Activated CD8-positive, alpha-beta memory T cell treated with anti-CD3 and anti-CD28 coated beads, Interleukin-2, amount 50 U/mL, for 1 hour (primary cell): ENCODE results near the gene ALOX5.

Experiments used
- DNase-seq: peaks from one replicate; pipeline ENCODE4 v3.0.0-alpha.2; 2020; ENCODE audit errors: extremely low read depth

ALOX5 gene

DNA sequence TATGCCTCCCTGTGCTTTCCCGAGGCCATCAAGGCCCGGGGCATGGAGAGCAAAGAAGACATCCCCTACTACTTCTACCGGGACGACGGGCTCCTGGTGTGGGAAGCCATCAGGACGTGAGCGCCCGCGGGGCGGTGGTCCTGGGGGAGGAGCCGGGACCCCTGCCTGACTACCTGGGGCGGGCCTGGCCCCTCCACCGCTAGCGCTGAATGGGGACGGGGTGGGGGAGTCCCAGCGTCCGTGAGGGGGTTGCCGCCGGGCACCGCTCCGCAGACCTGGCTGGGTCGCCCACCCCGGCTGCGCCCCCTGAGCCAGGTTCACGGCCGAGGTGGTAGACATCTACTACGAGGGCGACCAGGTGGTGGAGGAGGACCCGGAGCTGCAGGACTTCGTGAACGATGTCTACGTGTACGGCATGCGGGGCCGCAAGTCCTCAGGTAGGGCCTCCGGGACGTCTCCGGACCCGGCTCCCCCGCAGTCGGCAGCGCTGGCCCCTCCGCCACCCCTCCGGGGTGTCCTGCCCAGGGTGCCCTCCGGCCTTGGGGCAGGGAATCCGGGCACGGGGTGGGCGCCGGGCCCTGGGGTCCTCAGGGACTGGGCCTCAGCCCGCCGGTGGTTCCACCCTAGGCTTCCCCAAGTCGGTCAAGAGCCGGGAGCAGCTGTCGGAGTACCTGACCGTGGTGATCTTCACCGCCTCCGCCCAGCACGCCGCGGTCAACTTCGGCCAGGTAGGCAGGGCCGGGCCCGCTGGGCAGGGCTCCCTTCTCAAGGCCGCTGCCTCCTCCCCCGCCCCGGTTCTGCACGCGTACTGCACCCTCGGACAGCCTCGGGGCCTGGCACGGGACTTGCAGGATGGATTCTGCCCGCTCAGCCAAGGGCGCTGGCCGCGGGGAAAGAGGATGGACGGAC lies 69.3 kb downstream of the ALOX5 start:
- DNase-seq, result no peak

DNA sequence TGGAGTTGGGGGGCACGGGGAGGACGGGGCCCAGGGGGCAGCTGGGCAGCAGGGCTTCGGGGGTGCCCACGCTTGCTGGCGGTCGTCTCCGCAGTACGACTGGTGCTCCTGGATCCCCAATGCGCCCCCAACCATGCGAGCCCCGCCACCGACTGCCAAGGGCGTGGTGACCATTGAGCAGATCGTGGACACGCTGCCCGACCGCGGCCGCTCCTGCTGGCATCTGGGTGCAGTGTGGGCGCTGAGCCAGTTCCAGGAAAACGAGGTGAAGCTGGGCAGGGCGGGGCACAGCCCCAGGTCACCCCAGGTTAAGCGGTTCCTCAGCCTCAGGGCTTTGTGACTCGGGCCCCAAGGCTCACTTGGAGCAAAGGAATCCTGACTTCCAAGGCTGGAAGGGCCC lies 70.0 kb downstream of the ALOX5 start:
- no peak for DNase-seq

DNA sequence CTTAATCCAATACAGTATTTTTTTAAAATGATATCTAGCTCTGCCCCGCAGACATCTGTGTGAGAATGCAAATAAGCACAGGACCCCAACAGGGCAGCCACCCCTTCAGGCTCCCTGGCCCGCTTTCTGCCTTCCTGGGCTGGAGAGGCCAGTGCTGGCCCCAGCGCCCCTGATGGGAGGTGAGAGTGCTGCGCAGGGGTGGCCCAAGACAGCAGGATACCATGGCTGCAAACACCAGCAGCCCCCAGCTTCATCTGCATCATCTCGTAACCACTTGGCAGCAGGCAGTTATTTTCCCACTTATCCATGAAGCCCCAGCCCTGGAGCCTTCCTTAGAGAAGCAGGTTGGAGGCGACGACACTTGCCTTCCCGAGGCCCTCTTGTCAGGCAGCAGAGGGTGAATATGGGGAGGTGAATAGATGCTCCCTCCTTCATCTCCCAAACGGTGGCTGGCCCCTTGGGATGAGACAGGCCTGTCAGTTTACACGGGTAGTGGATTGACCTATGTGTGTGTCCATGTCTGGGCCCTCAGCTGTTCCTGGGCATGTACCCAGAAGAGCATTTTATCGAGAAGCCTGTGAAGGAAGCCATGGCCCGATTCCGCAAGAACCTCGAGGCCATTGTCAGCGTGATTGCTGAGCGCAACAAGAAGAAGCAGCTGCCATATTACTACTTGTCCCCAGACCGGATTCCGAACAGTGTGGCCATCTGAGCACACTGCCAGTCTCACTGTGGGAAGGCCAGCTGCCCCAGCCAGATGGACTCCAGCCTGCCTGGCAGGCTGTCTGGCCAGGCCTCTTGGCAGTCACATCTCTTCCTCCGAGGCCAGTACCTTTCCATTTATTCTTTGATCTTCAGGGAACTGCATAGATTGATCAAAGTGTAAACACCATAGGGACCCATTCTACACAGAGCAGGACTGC lies 71.2 kb downstream of the ALOX5 start:
- no peak for DNase-seq

DNA sequence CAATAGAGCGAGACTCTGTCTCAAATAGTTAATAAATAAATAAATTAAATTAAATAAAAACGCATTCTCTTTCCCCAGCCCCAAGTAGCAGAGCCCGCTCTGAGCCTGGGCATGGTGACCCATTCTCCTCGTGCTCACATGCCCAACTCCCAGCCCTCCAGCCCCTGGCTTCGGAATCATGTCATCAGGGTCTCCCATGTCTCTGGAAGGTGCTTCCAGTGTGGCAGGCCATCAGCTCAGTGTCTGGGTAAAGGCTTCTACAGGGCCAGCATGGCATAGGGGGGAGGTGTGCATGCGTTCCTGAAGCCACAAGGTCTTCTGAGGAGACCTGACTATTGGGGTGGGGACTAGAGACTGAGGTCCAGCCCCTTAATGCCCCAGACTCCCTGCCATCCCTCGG lies 72.8 kb downstream of the ALOX5 start:
- DNase-seq, result no peak

DNA sequence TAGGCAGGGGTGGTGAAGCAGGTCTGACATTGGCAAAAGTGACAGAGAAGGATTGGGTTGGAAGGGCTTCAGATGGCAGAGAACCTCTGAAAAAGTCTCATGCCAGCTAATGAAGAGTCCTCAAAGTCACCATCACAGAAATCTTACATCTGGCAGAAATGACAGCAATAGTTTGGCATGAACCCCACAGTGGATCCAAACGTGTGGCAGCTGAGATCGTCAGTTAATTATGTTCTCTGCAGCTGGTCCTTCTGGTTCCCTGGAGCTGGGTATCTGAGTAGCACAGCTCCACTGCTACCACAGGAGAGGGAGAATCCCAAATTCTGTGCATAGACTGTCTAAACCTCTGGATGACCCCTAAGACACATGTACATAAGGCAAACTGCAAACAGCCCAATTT lies 73.4 kb downstream of the ALOX5 start:
- no peak for DNase-seq

DNA sequence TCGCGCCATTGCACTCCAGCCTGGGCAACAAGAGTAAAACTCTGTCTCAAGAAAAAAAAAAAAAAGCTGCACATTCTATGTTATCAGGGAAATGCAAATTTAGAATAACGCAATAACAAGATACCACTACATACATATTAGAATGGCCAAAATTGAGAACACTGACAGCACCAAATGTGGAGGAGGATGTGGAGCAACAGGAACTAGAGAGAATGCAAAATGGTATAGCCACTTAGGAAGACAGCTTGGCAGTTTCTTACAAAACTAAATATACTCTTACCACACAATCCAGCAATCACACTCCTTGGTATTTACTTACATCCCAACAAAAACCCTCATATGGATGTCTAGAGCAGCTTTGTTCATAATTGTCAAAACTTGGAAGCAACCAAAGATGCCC lies 76.8 kb downstream of the ALOX5 start:
- no peak for DNase-seq

DNA sequence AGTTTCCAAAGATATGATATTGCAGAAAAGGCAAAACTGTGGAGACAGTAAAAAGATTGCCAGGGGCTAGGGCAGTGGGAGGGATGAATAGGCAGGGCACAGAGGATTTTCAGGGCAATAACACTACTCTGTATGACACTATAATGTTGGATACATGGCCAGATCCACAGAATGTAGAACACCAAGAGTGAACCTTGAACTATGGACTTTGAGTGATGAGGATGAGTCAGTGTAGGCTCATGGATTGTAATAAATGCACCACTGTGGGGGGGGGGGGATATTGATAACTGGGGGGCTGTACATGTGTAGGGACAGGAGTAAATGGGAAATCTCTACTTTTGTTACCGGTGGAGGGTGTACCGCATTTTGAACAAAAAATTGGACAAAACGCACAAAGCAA lies 77.4 kb downstream of the ALOX5 start:
- DNase-seq, result no peak

DNA sequence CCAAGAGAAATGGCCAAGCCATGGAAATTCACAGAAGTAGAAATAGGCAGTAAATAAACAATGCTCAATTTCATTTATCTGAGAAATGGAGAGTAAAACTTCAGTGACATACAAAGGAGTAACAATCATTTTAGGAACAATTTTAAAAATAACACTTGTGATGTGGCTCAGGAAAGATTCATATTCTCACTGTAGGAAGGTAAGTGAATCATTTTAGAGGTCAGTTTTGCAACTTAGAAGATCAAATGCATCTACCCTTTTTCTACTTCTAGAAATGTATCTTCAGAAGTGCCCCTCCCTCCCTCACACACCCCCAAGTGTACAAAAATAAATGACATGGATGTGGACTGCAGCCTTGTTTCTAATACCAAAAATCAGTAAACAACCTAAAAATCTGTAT lies 78.3 kb downstream of the ALOX5 start:
- DNase-seq, result no peak

DNA sequence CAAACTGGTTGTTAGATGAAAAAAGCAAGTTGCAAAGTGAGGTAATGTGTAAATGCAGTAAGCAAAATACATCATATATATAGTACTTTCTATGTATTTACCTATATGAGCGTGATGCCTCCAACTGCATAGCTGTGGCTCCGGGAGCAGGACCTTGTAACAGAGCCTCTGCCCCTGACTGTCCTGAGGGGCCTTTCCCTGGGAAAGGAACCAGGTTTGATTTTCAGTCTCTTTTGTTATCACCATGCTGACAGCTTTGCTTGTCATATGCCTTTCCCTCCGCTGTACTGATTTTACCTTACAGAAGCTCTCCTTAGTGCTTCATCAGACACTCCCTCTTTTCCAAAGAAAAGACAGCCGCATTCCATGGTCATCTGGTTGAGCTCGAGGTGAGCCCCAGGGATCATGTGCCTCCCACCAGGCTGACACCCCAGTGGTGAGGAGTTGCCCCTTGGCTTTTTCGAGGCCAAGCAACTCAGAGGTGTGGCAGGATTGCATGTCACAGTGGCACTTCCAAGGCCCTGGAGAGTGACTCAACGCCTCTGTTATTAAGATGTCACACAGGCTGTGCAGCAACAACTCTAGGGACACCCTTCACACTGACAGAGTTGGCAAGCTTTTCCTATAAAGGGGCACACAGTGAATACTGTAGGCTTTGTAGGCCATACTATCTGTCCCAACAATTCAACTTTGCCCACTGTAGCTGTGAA lies 78.9 kb downstream of the ALOX5 start:
- DNase-seq, result no peak

DNA sequence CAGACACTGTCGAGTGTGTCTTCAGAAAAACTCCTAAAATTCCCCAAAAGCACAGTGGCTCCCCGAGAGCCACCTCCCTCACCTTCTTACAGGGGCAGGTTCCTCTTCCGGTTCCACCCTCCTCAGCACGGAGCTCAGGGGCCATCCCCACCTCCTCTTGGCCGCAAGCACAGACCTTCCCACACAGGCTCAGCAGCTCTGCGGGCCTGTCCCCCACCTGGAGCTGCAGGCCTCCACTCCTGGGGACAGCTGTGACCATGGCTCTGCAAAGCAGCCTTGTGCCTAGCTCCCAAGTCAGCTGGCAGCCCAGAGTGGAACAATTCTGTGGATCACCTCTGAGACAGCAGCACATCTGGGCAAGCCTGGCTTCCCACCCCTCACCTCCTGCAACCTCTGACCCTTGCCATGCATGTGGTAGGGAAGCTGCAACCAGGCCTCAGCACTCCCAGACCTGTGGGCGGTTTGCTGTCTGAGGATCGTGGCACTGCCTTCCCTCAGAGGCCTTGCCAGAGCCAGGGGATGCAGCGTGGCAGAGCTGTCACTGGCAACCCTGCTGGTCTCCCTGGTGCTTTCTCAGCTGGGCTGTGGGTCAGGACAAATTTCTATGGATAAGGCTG lies 79.7 kb downstream of the ALOX5 start:
- DNase-seq, result no peak

DNA sequence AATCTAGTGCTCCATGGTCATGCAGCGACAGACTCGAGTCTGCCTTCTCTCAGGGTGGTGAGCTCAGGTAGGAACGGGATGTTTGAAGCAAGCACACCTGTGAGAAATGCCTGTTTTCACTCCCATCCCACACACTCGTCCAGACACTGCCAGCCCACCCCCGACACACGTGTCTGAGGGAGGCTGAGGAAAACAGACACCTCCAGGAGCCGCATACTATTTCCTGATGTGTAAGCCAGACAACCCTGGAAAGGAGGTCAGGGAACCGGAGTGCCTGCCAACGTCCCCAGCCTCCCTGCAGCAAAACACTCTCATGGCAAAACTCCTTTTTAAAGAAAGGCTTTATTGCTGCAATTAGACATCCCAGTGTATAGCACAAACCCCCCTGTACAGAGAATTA lies 80.2 kb downstream of the ALOX5 start:
- DNase-seq, result no peak

DNA sequence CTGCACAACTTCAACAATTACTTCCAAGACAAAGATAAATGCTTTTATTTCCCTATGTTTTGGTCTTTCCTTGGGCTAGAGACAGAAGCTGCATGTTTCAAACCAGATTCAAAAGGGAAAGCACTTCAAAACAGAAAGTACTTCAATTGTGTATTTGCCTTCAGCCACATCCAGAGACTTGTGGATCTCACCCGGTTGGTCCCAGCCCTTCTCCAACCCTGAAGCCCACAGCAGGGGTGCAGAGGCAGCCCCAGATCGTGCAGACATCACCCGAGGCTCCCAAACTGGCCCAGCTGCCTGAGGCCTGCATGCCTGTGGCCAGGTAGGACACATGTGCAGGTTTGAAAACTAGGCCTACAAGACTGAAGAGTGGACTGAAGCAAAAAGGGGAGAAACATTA lies 80.8 kb downstream of the ALOX5 start:
- no peak for DNase-seq

DNA sequence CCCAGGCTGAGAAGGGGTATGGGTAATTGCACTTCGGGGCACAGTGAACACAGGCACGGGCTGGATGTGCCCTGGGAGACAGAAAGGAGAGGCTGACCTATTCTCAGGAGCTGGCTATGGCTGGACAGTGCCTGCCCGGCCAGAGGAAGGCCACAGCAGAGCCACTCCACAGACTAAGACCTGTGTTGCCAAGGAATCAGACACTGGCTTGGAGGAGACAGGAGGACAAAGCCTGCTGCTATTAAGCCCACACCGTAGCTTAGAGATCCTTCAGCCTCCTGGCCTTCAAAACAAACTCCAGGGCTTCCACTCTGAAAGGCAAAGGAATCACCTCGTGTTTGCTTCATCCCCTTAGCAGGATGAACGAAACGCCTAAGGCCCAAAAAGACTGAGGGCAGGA lies 82.2 kb downstream of the ALOX5 start:
- no peak for DNase-seq

DNA sequence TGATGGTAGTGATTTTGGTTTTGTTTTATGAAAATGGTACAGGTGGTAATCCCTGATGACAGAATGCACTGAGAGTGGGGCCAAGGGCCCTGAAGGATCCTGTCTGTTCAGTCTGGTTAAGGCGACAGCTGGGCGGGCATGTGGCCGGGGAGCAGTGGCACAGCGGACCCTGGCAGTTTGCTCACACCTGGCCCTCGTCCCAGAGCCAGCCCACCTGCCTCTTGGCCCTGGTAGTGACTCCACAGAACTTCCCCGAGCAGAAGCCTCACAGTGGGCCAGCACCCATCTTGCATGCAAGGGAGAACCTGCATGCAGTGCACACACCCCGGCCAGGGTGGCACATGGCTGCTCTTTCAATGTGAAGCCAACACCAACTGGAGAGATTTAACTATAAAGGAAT lies 82.8 kb downstream of the ALOX5 start:
- no peak for DNase-seq

DNA sequence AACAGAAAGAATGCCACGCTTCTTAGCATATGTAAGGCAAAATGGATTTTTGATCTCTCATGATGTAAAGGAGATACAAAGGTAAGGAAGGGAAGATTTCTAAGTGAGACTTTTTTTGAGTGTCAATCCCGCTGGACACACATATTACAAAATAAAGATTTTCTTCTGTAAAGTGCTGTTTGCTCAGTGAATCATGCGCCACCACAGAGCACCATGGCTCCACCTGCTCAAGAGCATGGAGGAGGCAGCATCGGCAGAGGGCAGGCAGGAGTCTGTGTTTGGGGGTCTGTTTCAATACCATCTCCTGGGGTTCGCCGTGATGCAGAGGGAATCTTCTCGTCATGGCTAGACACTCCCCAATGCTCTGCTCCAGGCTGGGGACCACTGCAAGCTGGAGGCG lies 83.5 kb downstream of the ALOX5 start:
- DNase-seq, result no peak

DNA sequence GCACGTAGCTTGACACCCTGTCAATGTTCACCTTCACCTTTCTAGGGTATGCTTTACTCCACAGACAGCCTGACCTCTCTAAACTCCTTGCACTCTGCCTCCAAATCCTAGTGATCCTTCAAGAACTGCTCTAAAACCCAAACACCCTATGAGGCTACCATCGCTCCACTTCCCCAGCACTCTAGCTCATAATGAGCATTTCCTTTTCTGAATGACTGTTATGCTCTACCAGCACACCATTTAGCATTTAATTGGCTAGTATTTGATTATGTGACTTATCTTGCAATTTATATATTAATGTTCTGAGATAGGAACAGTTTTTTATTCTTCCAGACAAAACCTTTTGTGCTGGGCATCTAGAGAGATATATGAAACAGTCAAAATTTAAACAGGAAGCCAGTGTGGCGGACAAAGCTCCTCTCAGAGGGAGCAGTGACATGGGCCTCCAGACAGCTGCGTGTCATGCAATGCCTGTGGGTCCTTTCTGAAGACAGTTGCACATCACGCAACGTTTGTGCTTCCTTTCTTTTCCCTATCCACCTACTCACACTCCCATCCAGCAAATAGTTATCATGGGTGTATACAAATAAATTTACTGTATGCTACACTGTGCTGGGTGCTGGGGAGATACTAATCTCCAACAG lies 86.3 kb downstream of the ALOX5 start:
- no peak for DNase-seq

DNA sequence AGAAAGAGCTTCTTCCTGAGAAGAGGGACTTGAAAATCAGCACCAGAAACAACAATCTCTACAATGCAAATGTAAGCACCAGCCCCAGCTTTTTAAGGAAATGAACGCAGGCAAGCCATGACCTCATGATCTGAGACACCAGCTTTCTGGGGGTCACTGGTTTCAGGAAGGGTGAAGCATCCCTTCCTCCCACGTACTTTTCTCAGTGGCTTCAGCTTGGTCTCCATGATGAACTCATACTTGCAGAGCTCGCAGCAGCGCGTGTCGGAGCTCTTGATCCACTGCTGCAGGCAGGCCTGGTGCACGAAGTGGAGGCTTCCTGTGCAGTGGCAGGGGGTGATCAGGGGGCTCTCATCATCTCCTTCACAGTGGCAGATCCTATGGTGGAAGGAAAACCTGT lies 87.0 kb downstream of the ALOX5 start:
- no peak for DNase-seq

DNA sequence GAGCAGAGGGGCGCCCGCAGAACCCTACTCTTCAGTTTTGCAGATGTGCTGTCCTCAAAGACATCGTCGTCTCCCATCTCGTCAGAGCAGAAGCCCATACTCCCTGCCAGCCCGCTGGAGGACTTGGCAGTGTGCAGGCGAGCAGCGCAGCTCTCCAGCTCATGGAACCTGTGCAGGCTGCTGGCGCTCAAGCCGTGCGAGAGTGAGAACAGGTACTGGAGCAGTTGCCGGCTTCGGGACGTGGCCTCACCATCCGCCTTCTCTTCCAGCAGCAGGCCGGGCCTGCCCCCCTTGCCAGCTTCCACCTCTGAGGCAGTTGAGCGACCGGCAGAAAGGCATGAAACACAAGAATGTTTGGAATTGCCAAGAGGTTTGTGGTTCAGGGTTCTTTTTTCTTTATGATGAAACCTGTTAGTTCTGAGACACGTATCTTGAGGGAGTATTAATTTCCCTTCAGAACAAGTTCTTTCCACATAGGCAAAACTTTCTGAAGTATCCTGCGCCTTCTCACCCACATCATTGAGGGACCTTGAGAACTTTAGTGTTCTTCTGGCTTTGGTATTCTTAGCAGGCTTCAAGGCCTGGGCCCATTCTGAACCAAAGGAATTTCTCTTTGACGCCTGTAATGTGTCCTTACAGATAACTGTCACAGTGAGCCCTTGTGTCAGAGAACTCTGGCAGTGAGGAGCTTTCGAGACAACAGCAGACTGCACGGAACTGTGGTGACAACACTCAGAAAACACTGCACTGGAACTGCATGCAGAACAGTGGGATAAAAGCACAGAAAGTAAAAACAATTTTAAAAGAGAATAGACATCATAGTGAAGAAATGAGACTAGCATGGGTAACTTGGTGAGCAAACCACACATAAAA lies 89.5 kb downstream of the ALOX5 start:
- no peak for DNase-seq

DNA sequence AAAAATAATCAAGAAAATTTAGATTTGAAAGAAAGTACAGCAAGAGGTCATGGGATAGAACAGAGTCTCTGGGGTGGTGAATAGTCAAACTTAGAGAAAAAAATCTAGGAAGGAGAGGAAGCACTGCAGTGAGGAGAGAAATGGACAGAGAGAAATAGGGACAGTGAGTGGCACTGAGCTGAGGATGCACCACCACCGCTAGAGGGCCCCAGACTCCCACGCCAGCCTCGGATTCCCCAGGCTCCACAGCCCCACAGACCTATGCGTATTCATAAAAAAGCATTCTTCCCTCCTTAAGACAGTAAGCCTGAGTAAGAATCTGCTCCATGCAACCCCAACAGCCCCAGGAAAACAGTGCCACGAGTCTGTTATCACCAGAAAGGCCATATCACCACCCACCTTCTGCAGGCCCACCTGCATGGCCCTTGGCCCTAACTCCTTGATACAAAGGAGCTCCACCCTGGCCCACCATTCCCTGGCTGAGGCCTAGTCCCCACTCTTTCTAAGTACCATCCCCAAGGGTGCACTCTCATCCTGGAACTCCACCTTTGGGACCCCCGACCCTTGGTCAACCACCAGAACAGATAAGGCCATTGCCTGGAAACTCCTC lies 91.0 kb downstream of the ALOX5 start:
- peak; percentile 13 for DNase-seq

DNA sequence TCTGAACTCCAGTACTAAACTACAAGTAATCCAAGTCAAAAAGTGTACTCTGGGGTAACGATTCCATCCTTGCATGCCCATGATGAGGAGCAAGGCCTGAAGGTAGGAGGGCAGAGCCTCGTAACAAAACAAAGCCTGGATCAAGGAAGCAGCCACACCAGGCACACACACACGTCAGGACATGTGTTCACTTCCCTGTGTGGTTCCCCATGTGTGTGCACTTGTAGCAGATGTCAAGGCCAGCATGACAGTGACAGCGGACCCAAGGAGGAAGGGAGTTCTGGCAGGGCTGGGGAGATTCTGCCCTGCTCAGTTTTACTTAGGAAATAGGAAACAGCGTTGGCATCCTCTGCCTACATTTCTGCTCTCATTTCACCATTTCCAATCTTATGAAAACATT lies 92.8 kb downstream of the ALOX5 start:
- DNase-seq, result no peak
